Neuronal stem cell (in vitro differentiated cells): ENCODE measurements around the gene SAMD11.

ENCODE experiments used
- DNase-seq: peaks from one replicate; pipeline ENCODE4 v3.0.0-alpha.2; 2013; ENCODE audit warnings: low spot score
- H2AFZ ChIP-seq: one replicate; pipeline ENCODE4 v1.6.1; 2013; ENCODE audit warnings: mild to moderate bottlenecking, low read length, inconsistent platforms
- H2AK5ac ChIP-seq: 2 replicates; pipeline ENCODE4 v1.6.1; 2013; ENCODE audit warnings: low read depth, mild to moderate bottlenecking, inconsistent platforms, low read length, moderate library complexity, mixed read lengths
- H2BK120ac ChIP-seq: 2 replicates; pipeline ENCODE4 v1.6.1; 2013; ENCODE audit warnings: low read depth, mild to moderate bottlenecking, inconsistent platforms, low read length, moderate library complexity, mixed read lengths
- H2BK12ac ChIP-seq: one replicate; pipeline ENCODE4 v1.6.1; 2013; ENCODE audit warnings: low read length, inconsistent platforms
- H2BK15ac ChIP-seq: 2 replicates; pipeline ENCODE4 v1.6.1; 2013; ENCODE audit warnings: mild to moderate bottlenecking, low read length, inconsistent platforms, mixed read lengths
- H2BK5ac ChIP-seq: one replicate; pipeline ENCODE4 v1.6.1; 2013; ENCODE audit warnings: inconsistent platforms, mild to moderate bottlenecking, low read length, moderate library complexity
- H3K14ac ChIP-seq: one replicate; pipeline ENCODE4 v1.6.1; 2013; ENCODE audit warnings: low read length, inconsistent platforms
- H3K18ac ChIP-seq: 2 replicates; pipeline ENCODE4 v1.6.1; 2013; ENCODE audit warnings: low read length, inconsistent platforms
- H3K23ac ChIP-seq: 2 replicates; pipeline ENCODE4 v1.6.1; 2013; ENCODE audit warnings: low read depth, mild to moderate bottlenecking, mixed read lengths, low read length, inconsistent platforms; ENCODE audit not compliant: poor library complexity
- H3K27ac ChIP-seq: replicated peaks from 3 replicates; pipeline ENCODE4 v1.5.1; 2013; ENCODE audit warnings: low read length, inconsistent platforms
- H3K27me3 ChIP-seq, 3 experiments: 2 replicates each; pipeline ENCODE4 v1.6.1; 2013; ENCODE audit warnings: low read length in 3 of 3, mild to moderate bottlenecking in 2 of 3, inconsistent platforms in 1 of 3, low read depth in 1 of 3, mixed read lengths in 1 of 3, moderate library complexity in 1 of 3; ENCODE audit not compliant: control insufficient read depth in 3 of 3, insufficient read depth in 3 of 3
- H3K36me3 ChIP-seq, 2 donors: replicated peaks in 1 of 2; 2 replicates each; pipeline ENCODE4 v1.6.1; 2013; ENCODE audit warnings: low read length in 2 of 2; ENCODE audit not compliant: control insufficient read depth in 2 of 2, insufficient read depth in 2 of 2
- H3K4ac ChIP-seq: 2 replicates; pipeline ENCODE4 v1.6.1; 2013; ENCODE audit warnings: inconsistent platforms, mild to moderate bottlenecking, low read length, moderate library complexity
- H3K4me1 ChIP-seq, 2 donors: 1 replicate in 1 of 2; 2 replicates in 1 of 2; pipeline ENCODE4 v1.6.1; 2013; ENCODE audit warnings: low read length in 2 of 2, low read depth in 1 of 2; ENCODE audit not compliant: control insufficient read depth in 2 of 2, insufficient read depth in 1 of 2
- H3K4me2 ChIP-seq: one replicate; pipeline ENCODE4 v1.6.1; 2013; ENCODE audit warnings: mild to moderate bottlenecking, low read length, inconsistent platforms; ENCODE audit not compliant: insufficient read depth, poor library complexity, severe bottlenecking
- H3K4me3 ChIP-seq, 2 donors: 2 replicates each; pipeline ENCODE4 v1.5.1; 2013; ENCODE audit warnings: low read length in 2 of 2, mild to moderate bottlenecking in 2 of 2, inconsistent platforms in 1 of 2, moderate library complexity in 1 of 2
- H3K79me1 ChIP-seq: one replicate; pipeline ENCODE4 v1.6.1; 2013; ENCODE audit warnings: low read depth, mild to moderate bottlenecking, inconsistent platforms, low read length, moderate library complexity
- H3K9ac ChIP-seq: one replicate; pipeline ENCODE4 v1.6.1; 2013; ENCODE audit warnings: mild to moderate bottlenecking, low read depth, low read length, inconsistent platforms; ENCODE audit not compliant: poor library complexity
- H3K9me3 ChIP-seq, 2 donors: replicated peaks in 1 of 2; 2 replicates each; pipeline versions ENCODE3 to v1.6.1; 2013; ENCODE audit warnings: low read length in 2 of 2, mild to moderate bottlenecking in 2 of 2, inconsistent platforms in 1 of 2, low read depth in 1 of 2, mixed read lengths in 1 of 2, moderate library complexity in 1 of 2; ENCODE audit not compliant: control insufficient read depth in 2 of 2, insufficient read depth in 1 of 2
- H4K8ac ChIP-seq: one replicate; pipeline ENCODE4 v1.6.1; 2013; ENCODE audit warnings: low read depth, mild to moderate bottlenecking, inconsistent platforms, low read length, moderate library complexity
- H4K91ac ChIP-seq: one replicate; pipeline ENCODE4 v1.6.1; 2013; ENCODE audit warnings: low read length, low read depth, mild to moderate bottlenecking, inconsistent platforms; ENCODE audit not compliant: poor library complexity
- WGBS, 2 donors: extraction: QIAGEN DNeasy Blood & Tissue Kit; methylation state at CpG; one replicate each; pipeline ENCODE4 v1.1.7; 2013; ENCODE audit warnings: missing lambda C conversion rate in 2 of 2, mixed read lengths in 1 of 2; ENCODE audit not compliant: insufficient read length in 2 of 2, insufficient replicate concordance in 1 of 2; ENCODE audit errors: extremely low coverage in 2 of 2; 5-methylcytosine and 5-hydroxymethylcytosine counted together

The SAMD11 gene

DNA sequence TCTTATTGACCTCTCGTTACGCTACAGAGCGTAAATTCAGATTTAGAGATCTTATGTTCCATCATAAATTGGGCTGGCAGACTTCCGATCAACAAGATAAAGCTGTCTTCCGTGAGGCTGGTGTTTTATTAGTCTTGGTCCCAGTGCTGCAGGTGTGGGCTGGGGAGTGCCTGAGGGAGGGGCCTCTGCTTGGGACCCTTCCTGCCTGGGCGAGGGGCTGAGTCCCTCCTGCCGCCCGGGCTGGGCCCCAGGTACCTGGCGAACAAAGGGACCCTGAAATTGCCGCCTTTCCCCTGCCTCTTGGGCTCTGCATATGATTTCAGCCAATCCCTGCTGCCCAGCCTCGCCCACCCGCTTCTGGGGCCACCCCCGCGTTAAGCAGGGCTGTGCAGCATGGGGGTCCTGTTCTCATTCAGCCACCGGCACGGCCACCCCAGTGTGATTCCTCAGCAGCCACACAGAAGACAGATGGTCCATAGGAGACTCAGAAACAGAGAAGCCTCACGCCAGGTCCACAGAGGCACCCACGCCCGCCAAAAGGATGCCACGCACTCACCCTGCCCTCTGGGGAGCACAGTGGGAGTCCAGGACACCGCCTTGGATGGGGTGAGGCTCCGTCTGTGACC is 6.1 kb upstream of the SAMD11 start:
- H3K4me2 ChIP-seq = no peak overlapping the region
- no CpG with 5 or more reads among the region's 22 CpGs for WGBS, 2 donors
- no peak overlapping the region for H3K27ac ChIP-seq

DNA sequence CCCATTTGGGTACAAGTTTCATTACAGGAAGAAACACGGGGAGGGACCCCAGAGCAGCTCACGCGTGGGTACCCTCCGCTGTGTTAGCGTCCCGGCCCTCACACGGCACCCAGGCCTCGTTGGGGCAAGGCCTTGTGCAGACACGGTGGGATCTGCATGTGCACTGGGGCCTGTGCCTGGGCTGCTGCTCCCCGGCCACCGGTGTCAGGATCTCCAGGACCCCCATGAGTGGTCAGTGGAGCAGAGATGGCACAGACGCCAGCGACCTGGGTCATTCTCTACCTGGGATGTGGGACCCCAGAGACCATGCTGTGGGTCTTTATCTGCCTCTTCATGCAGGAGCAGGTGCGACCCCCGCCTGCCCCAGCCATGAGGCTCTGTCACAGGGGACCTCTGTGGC is 5.4 kb upstream of the SAMD11 start:
- Histone ChIP-seq H3K27ac (no peak overlapping the region), H3K9ac (peak overlapping the region; percentile 3), H3K18ac (peak overlapping the region; percentile 27), H3K14ac (no peak overlapping the region), H2BK120ac (no peak overlapping the region), H2AFZ (no peak overlapping the region), H3K4me1 (peaks cover 18 to 27% of the 10 kb centered on the region in 2 donors), H4K91ac (no peak overlapping the region), H3K9me3 (peaks cover 0 to 4% of the 10 kb centered on the region in 2 donors), H3K36me3 (peaks cover 0 to 2% of the 10 kb centered on the region in 2 donors), H2BK12ac (no peak overlapping the region), H3K79me1 (peaks cover 2% of the 10 kb centered on the region), H3K4ac (no peak overlapping the region), H2BK15ac (peak overlapping the region; percentile 32), H3K4me3 (no peak overlapping the region), H2BK5ac (peak overlapping the region; percentile 26), H4K8ac (no peak overlapping the region), H3K23ac (peak overlapping the region; percentile 85), H3K4me2 (no peak overlapping the region), H2AK5ac (peak overlapping the region; percentile 99), H3K27me3 (peaks cover 11 to 93% (median 72%) of the 10 kb centered on the region in 3 experiments)
- no CpG with 5 or more reads among the region's 15 CpGs for WGBS, 2 donors
- no peak for DNase-seq

More for the DNA sequence above, 6.1 kb upstream of the SAMD11 start:
- Histone ChIP-seq H3K79me1 (peaks cover 2% of the 10 kb centered on the region), H3K9ac (peak overlapping the region; percentile 9), H2BK15ac (no peak overlapping the region), H2BK12ac (no peak overlapping the region), H3K4me3 (no peak overlapping the region), H4K8ac (no peak overlapping the region), H3K23ac (no peak overlapping the region), H3K36me3 (peaks cover 0 to 2% of the 10 kb centered on the region in 2 donors), H2AFZ (no peak overlapping the region), H2BK5ac (peak overlapping the region; percentile 26), H3K14ac (no peak overlapping the region), H4K91ac (no peak overlapping the region), H3K4ac (no peak overlapping the region), H3K27me3 (peaks cover 3 to 89% (median 70%) of the 10 kb centered on the region in 3 experiments), H2BK120ac (no peak overlapping the region), H2AK5ac (peak overlapping the region; percentile 24), H3K18ac (peak overlapping the region; percentile 77), H3K4me1 (peaks cover 14 to 22% of the 10 kb centered on the region in 2 donors), H3K9me3 (peaks cover 0 to 6% of the 10 kb centered on the region in 2 donors)
- DNase-seq = no peak

DNA sequence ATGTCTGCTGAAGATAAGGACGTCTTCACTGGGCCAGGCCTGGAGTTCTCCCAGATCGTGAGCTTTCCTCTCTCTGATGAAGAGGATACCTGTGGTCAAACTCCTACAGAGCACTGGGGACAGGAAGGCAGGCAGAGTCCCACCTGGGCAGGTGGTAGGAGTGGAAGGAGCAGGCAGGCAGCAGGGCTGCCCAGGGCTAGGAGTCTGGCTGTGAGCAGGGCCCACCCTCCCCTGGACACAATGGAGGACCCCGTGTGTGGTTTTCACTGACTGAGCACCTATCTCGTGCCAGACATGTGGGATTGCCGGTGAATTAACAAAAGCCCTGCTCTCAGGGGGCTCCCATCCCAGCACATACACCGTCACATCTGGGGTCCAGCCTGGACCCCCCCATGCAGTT is 4.9 kb upstream of the SAMD11 start:
- no peak overlapping the region for H3K9ac ChIP-seq
- peaks cover 14 to 91% (median 72%) of the 10 kb centered on the region in 3 experiments for H3K27me3 ChIP-seq
- no peak overlapping the region for H4K91ac ChIP-seq
- H3K27ac ChIP-seq = no peak overlapping the region
- no peak overlapping the region for H3K4me3 ChIP-seq
- H3K18ac ChIP-seq = no peak overlapping the region
- H3K4me2 ChIP-seq = no peak overlapping the region
- no peak overlapping the region for H3K14ac ChIP-seq
- H3K4ac ChIP-seq = peak overlapping the region; percentile 53
- peak overlapping the region; percentile 97 for H2BK12ac ChIP-seq
- peak overlapping the region; percentile 99 for H2AK5ac ChIP-seq
- H3K4me1 ChIP-seq = peaks cover 20 to 29% of the 10 kb centered on the region in 2 donors
- peaks cover 2% of the 10 kb centered on the region for H3K79me1 ChIP-seq
- H3K9me3 ChIP-seq = peaks cover 0 to 4% of the 10 kb centered on the region in 2 donors
- peak overlapping the region; percentile 24 for H2BK5ac ChIP-seq
- peak overlapping the region; percentile 47 for H2BK120ac ChIP-seq
- peaks cover 0 to 2% of the 10 kb centered on the region in 2 donors for H3K36me3 ChIP-seq
- no peak overlapping the region for H4K8ac ChIP-seq
- H2AFZ ChIP-seq = no peak overlapping the region
- DNase-seq = no peak
- H3K23ac ChIP-seq = peak overlapping the region; percentile 85
- peak overlapping the region; percentile 99 for H2BK15ac ChIP-seq
- WGBS, 2 donors = no CpG with 5 or more reads among the region's 6 CpGs

DNA sequence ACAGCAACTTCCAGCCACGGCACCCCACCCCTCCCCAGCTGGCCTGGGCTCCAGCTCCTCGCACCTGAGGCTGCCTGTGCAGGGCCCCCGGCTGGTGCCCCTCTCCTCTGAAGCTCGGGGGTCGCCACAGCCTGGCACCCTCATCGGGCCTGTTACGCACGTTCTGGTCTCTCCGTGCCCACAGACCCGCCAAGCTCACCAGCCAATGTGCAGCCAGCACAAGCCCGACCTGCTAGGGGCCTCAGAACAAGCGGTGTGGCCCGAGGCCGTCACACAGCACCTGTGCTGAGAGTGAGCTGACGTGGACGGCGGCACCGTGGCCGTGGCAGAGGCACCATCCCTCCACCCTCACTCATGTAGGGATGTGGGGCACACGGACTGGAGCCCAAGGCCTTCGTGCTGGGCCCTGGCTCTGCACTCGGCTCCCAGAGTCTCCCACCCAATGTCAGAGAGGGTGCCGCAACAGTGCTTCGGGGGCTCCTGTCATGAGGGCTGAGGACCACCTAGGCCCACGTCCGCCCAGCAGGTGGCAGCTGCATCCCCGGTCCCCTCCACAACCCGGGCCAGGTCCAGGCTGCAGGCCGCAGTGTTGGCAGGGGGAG is 4.4 kb upstream of the SAMD11 start:
- H3K36me3 ChIP-seq = peaks cover 0 to 2% of the 10 kb centered on the region in 2 donors
- peak overlapping the region; percentile 85 for H3K18ac ChIP-seq
- H3K27me3 ChIP-seq = peaks cover 18 to 92% (median 73%) of the 10 kb centered on the region in 3 experiments
- H3K23ac ChIP-seq = peak overlapping the region; percentile 98
- peak overlapping the region; percentile 99 for H2BK15ac ChIP-seq
- H3K4ac ChIP-seq = peak overlapping the region; percentile 76
- peak overlapping the region; percentile 97 for H2BK12ac ChIP-seq
- peak overlapping the region; percentile 47 for H2BK120ac ChIP-seq
- H3K4me2 ChIP-seq = no peak overlapping the region
- H3K4me3 ChIP-seq = peak overlapping the region in 1 of 2 donors; percentile 21
- no peak overlapping the region for H2AFZ ChIP-seq
- peaks cover 0 to 4% of the 10 kb centered on the region in 2 donors for H3K9me3 ChIP-seq
- peak overlapping the region; percentile 99 for H2AK5ac ChIP-seq
- WGBS, 2 donors = no CpG with 5 or more reads among the region's 29 CpGs
- no peak overlapping the region for H4K8ac ChIP-seq
- no peak for DNase-seq
- H3K79me1 ChIP-seq = peaks cover 2% of the 10 kb centered on the region
- peaks cover 20 to 30% of the 10 kb centered on the region in 2 donors for H3K4me1 ChIP-seq
- peak overlapping the region; percentile 60 for H3K9ac ChIP-seq
- H3K14ac ChIP-seq = no peak overlapping the region
- H3K27ac ChIP-seq = no peak overlapping the region
- H4K91ac ChIP-seq = peak overlapping the region; percentile 85
- H2BK5ac ChIP-seq = peak overlapping the region; percentile 24
